Coronary artery (tissue), 2 donors: ENCODE measurements around the gene MCAM.
A peak's percentile ranks its signal among the peaks of the same experiment; 100 is the strongest.

Experiments used
- DNase-seq: peaks from one replicate; pipeline ENCODE4 v3.0.0-alpha.2; 2017; ENCODE audit warnings: low spot score
- H3K27ac ChIP-seq, 2 donors: fragments of 200-600 bp; sonication (generic); one replicate each; pipeline ENCODE4 v1.5.1; 2016 to 2019
- H3K4me3 ChIP-seq: fragments of 200-600 bp; sonication (generic); 2 replicates; pipeline ENCODE4 v1.5.1; 2016; ENCODE audit warnings: mild to moderate bottlenecking, moderate library complexity
- CTCF ChIP-seq: fragments of 200-600 bp; sonication (generic); IDR thresholded peaks from one replicate; pipeline ENCODE4 v1.5.1; 2019; ENCODE audit warnings: antibody characterized with exemption

MCAM gene

GRCh38 chr11:119334174-119334930, 17.4 kb upstream of the MCAM start, which contains the start of gene RNF26:
Gene RNF26, plus strand, starts transcription at chr11:119334527. Its CDS starts 596 bp downstream, at chr11:119335123.
- Histone ChIP-seq H3K4me3 (peak within 1 kb of the TSS; percentile 98), H3K27ac (peak within 1 kb of the TSS; percentile 80 to 92)
- peak; percentile 97 for DNase-seq
- TF ChIP-seq CTCF: no peak

GRCh38 chr11:119332111-119332765, 15.3 kb upstream of the MCAM start:
- no peak for TF ChIP-seq CTCF
- DNase-seq: no peak
- H3K27ac ChIP-seq: no peak overlapping the region
- H3K4me3 ChIP-seq: no peak overlapping the region

- H3K27ac ChIP-seq: no peak overlapping the region
- no peak overlapping the region for H3K4me3 ChIP-seq
- TF ChIP-seq CTCF: no peak
- DNase-seq: no peak
Measured at GRCh38 chr11:119330237-119330636, 13.3 kb upstream of the MCAM start.

- DNase-seq: no peak
- Histone ChIP-seq H3K4me3 (no peak overlapping the region), H3K27ac (no peak overlapping the region)
- TF ChIP-seq CTCF: no peak
Measured at GRCh38 chr11:119329320-119329719, 12.4 kb upstream of the MCAM start.

- no peak overlapping the region for H3K4me3 ChIP-seq
- no peak overlapping the region for H3K27ac ChIP-seq
- no peak for DNase-seq
- no peak for TF ChIP-seq CTCF
Measured at GRCh38 chr11:119324189-119324588, 7.3 kb upstream of the MCAM start.

- peak; percentile 54 for TF ChIP-seq CTCF
- H3K27ac ChIP-seq: peak overlapping the region in 1 of 2 donors; percentile 99
- no peak overlapping the region for H3K4me3 ChIP-seq
- peak; percentile 82 for DNase-seq
Measured at GRCh38 chr11:119323532-119324033, 6.7 kb upstream of the MCAM start.
